Bronchial epithelial cell (primary cell): Measurements from ENCODE around the gene FUT8. TPM values are rescaled to one million over a fixed set of nuclear protein-coding genes. Genes with fewer than 3 reads are reported as not detected.
"Not testable (repeated sequence)": the region's sequence is repeated elsewhere in the genome, so short reads cannot be mapped to it uniquely, and the experiment has no call there.

Experiments used
- DNase-seq: peaks from one replicate; pipeline ENCODE4 v3.0.0-alpha.2; 2010; ENCODE audit warnings: low read depth
- FAIRE-seq: peaks from 2 replicates; lab custom pipeline; 2011; peaks lifted over from hg19 to GRCh38; lab: Jason Lieb, UNC
- H3K27me3 ChIP-seq: 2 replicates; pipeline ENCODE4 v1.5.1; 2011; ENCODE audit warnings: low read length; ENCODE audit not compliant: control insufficient read depth, insufficient read depth
- H3K36me3 ChIP-seq: 2 replicates; pipeline ENCODE4 v1.5.1; 2011; ENCODE audit warnings: low read length; ENCODE audit not compliant: control insufficient read depth, insufficient read depth
- H3K4me3 ChIP-seq: 2 replicates; pipeline ENCODE4 v1.5.1; 2011; ENCODE audit warnings: mild to moderate bottlenecking, low read depth, low read length, control low read depth
- total RNA-seq: library from RNA; depleted of rRNA; stranded (reverse); fragments of >200 nt; gene quantifications from 2 replicates; pipeline ENCODE4 v1.2.1, GENCODE V29; 2014
- TF ChIP-seq, protein P1 (sequence below): IDR thresholded peaks from 2 replicates; pipeline ENCODE4 v1.5.1; 2011; ENCODE audit warnings: mild to moderate bottlenecking, moderate library complexity, low read length, control low read depth, inconsistent platforms; ENCODE audit not compliant: insufficient read depth, severe bottlenecking

Gene FUT8
- total RNA-seq, 1 donor from 2014 or later: 16.3 TPM

DNA sequence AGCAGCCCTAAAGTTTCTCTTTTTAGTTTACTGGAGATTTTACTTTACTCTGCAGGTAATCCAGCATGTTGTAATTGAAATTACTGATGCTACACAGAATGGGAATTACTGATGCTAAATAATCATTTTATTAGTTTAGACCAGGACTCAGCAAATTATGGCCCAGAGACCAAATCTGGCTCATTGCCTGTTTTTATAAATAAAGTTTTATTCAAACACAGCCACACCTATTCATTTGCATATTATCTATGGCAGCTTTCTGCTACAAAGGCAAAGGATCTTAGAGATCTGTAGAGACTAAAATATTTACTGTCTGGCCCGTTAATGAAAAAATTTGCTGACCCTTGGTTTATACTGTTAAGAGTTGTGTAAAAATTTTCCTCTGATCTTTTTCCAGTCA lies 216.1 kb downstream of the FUT8 start:
- Histone ChIP-seq H3K36me3 (no peaks in the 10 kb centered on the region), H3K4me3 (no peak overlapping the region), H3K27me3 (no peaks in the 10 kb centered on the region)
- FAIRE-seq: no peak
- TF ChIP-seq, protein P1, sequence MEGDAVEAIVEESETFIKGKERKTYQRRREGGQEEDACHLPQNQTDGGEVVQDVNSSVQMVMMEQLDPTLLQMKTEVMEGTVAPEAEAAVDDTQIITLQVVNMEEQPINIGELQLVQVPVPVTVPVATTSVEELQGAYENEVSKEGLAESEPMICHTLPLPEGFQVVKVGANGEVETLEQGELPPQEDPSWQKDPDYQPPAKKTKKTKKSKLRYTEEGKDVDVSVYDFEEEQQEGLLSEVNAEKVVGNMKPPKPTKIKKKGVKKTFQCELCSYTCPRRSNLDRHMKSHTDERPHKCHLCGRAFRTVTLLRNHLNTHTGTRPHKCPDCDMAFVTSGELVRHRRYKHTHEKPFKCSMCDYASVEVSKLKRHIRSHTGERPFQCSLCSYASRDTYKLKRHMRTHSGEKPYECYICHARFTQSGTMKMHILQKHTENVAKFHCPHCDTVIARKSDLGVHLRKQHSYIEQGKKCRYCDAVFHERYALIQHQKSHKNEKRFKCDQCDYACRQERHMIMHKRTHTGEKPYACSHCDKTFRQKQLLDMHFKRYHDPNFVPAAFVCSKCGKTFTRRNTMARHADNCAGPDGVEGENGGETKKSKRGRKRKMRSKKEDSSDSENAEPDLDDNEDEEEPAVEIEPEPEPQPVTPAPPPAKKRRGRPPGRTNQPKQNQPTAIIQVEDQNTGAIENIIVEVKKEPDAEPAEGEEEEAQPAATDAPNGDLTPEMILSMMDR: no peak
- no peak for DNase-seq

DNA sequence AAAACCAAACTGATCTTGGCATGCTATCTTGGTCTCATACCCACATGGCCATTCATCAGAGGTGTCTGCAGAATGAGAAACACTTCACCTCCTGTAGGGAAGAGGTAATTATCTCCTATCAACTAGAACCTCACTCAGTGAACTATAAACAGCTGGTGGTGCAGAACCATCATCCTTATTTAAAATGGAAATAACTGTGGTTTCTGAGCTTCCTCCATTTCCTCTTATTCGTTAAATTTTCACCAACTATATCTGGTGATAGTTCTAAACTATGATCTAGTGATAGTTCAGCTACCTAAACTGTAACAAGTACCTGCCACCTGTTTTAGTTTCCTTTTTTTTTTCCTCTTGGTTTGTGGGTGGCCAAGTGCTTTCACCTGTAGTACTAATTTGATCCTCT lies 218.5 kb downstream of the FUT8 start:
- DNase-seq (no peak), FAIRE-seq (no peak)
- no peaks in the 10 kb centered on the region for H3K27me3 ChIP-seq
- TF ChIP-seq, protein P1: no peak
- H3K4me3 ChIP-seq: no peak overlapping the region
- no peaks in the 10 kb centered on the region for H3K36me3 ChIP-seq

DNA sequence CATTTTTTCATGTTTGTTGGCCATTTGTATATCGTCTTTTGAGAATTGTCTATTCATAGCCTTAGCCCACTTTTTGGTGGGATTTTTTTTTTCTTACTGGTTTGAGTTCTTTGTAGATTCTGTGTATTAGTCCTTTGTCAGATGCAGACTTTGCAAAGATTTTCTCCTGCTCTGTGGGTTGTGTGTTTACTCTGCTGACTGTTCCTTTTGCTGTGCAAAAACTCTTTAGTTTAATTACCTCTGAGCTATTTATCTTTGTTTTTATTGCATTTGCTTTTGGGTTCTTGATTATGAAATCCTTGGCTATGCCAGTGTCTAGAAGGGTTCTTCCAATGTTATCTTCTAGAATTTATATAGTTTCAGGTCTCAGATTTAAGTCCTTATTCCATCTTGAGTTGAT lies 220.0 kb downstream of the FUT8 start:
- Histone ChIP-seq H3K4me3 (no peak overlapping the region), H3K27me3 (no peaks in the 10 kb centered on the region), H3K36me3 (no peaks in the 10 kb centered on the region)
- TF ChIP-seq, protein P1: no peak
- DNase-seq (no peak), FAIRE-seq (no peak)

DNA sequence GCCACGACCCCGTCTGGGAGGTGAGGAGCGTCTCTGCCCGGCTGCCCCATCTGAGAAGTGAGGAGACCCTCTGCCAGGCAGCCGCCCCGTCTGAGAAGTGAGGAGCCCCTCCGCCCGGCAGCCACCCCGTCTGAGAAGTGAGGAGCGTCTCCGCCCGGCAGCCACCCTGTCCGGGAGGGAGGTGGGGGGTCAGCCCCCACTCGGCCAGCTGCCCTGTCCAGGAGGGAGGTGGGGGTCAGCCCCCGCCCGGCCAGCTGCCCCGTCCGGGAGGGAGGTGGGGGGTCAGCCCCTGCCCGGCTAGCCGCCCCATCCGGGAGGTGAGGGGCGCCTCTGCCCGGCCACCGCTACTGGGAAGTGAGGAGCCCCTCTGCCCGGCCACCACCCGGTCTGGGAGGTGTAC lies 221.1 kb downstream of the FUT8 start:
- DNase-seq, FAIRE-seq, H3K4me3 ChIP-seq, H3K36me3 ChIP-seq, H3K27me3 ChIP-seq: not testable (repeated sequence)

DNA sequence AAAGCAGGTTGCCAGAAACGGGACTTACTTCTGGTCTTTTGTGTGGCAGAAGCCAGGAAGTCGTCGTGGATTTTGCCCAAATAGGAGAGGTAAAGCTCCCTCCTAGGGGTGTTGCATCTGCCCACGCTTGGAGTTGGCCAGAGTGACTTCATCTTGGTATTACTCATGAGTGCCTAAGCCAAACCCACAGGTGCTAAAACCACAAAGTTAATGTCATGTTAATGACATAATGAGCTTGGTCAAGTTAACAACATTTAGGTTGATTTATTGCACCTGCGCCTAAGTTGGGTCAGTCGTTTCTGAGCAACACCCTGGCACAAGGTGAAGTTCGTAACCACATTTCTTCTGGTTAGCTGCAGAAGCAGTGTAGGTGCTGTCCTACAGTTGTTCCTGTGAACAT lies 225.2 kb downstream of the FUT8 start:
- H3K27me3 ChIP-seq: no peaks in the 10 kb centered on the region
- TF ChIP-seq, protein P1: no peak
- DNase-seq: peak; percentile 81
- H3K36me3 ChIP-seq: no peaks in the 10 kb centered on the region
- no peak overlapping the region for H3K4me3 ChIP-seq
- no peak for FAIRE-seq

DNA sequence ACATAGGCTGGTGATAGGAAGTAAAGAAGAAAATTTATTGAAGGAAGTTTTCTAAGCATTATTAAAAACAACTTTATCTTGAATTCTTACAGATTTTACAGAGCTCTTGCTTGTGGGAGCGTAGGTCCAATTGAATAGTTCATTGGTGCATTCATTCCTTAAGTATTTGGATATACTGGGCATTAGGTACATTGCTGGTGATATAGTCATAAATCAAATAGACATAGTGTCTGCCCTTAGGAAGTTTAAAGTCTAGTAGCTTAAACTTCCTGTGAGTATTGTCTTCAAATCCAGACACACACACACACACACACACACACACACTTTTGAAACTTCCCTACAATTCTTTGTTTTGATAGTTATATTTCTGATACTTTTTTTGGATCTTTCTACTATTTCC lies 226.7 kb downstream of the FUT8 start:
- FAIRE-seq (no peak), DNase-seq (peak; percentile 10)
- Histone ChIP-seq H3K27me3 (no peaks in the 10 kb centered on the region), H3K36me3 (no peaks in the 10 kb centered on the region), H3K4me3 (no peak overlapping the region)
- TF ChIP-seq, protein P1: no peak
